ENCODE data around the gene ITGAD. TPM values are rescaled to one million over a fixed set of nuclear protein-coding genes. Genes with fewer than 3 reads are reported as not detected.

Gene ITGAD
- polyA plus RNA-seq, 2 of the 4 experiments (the other 2 are of a cell fraction): not detected

GRCh38 chr16:31386157-31386984 is 6.8 kb upstream of the ITGAD start:
- DNase-seq (ENCODE audit: low read depth in 1 of 2, low spot score in 1 of 2) (peak; percentile 37 to 49), FAIRE-seq (no peak), ATAC-seq (peak; percentile 80 to 90)
- ChIA-PET CTCF (interaction anchor here (1.0 to 2.7 kb wide), 7 partner anchors 10 to 402 kb away, joined by 3 to 8 read pairs (median 3); partner anchors contain the start of genes HSD3B7 and ZNF843), POLR2A (interaction anchor here (1.2 to 1.8 kb wide), 2 partner anchors 73 to 244 kb away, joined by 4 read pairs; partner anchors contain the start of gene ARMC5)
- 11% methylated on average over 6 of the region's 6 CpGs for WGBS (ENCODE audit: missing lambda C conversion rate)
- H3K4me3 ChIP-seq: no peak overlapping the region
- no peaks in the 10 kb centered on the region for H3K9me3 ChIP-seq
- H3K27ac ChIP-seq: no peak overlapping the region
- peak overlapping the region; percentile 35 for H3K4me2 ChIP-seq
- TF ChIP-seq FOXS1 (CRISPR knock-in tag; IDR thresholded peaks at IDR 0.05) (no peak), MAFK (IDR thresholded peaks at IDR 0.05; ENCODE audit: partially characterized antibody) (peak; percentile 7), E2F6 (IDR thresholded peaks at IDR 0.05; ENCODE audit: borderline replicate concordance, low read depth) (no peak)
- peaks cover 14% of the 10 kb centered on the region; the same call in 2 of the 3 replicates for H3K4me1 ChIP-seq

GRCh38 chr16:31388535-31388934 is 4.6 kb upstream of the ITGAD start:
- H3K4me2 ChIP-seq: no peak overlapping the region
- WGBS (ENCODE audit: missing lambda C conversion rate): 27% methylated on average over 2 of the region's 2 CpGs
- FAIRE-seq (no peak), ATAC-seq (no peak), DNase-seq (ENCODE audit: low read depth in 1 of 2, low spot score in 1 of 2) (no peak)
- H3K4me1 ChIP-seq: peaks cover 14% of the 10 kb centered on the region; the same call in 2 of the 3 replicates
- no peak overlapping the region for H3K4me3 ChIP-seq
- no peak overlapping the region for H3K27ac ChIP-seq
- CTCF ChIA-PET: interaction anchor here (0.6 to 1.3 kb wide), 3 partner anchors 24 to 52 kb away, joined by 3 to 4 read pairs (median 3); no protein-coding TSS in a partner anchor
- H3K9me3 ChIP-seq: no peaks in the 10 kb centered on the region
- TF ChIP-seq NR3C1 (IDR thresholded peaks at IDR 0.05) (no peak), CHD4 (IDR thresholded peaks at IDR 0.05; ENCODE audit: borderline replicate concordance) (no peak), HMGXB4 (CRISPR knock-in tag; IDR thresholded peaks at IDR 0.05; ENCODE audit: borderline replicate concordance) (no peak), CBX8 (IDR thresholded peaks at IDR 0.05) (no peak), HES2 (IDR thresholded peaks at IDR 0.05) (no peak), RCOR1 (IDR thresholded peaks at IDR 0.05; ENCODE audit: low read depth, low read length) (no peak), EHF (CRISPR knock-in tag; IDR thresholded peaks at IDR 0.05) (no peak), ATOH8 (CRISPR knock-in tag; IDR thresholded peaks at IDR 0.05; ENCODE audit: low read depth) (no peak), HOXB13 (CRISPR knock-in tag; IDR thresholded peaks at IDR 0.05; ENCODE audit: low read depth) (no peak), EHMT2 (IDR thresholded peaks at IDR 0.05; ENCODE audit: low read depth) (no peak), EP300 (IDR thresholded peaks at IDR 0.05) (no peak), TP53 (CRISPR knock-in tag; IDR thresholded peaks at IDR 0.05) (no peak), ZC3H11A (IDR thresholded peaks at IDR 0.05) (no peak), JUN (IDR thresholded peaks at IDR 0.05) (no peak), REST (IDR thresholded peaks at IDR 0.05) (no peak), CEBPB (IDR thresholded peaks at IDR 0.05) (no peak), KDM5A (IDR thresholded peaks at IDR 0.05) (no peak), FOSB (CRISPR knock-in tag; IDR thresholded peaks at IDR 0.05) (no peak), PBX3 (IDR thresholded peaks at IDR 0.05) (no peak), ZFP36 (IDR thresholded peaks at IDR 0.05; ENCODE audit: borderline replicate concordance, partially characterized antibody) (no peak)
- POLR2A ChIA-PET: interaction anchor here (1.2 kb wide), 1 partner anchor 71 kb away, joined by 3 read pairs; no protein-coding TSS in a partner anchor
